ENCODE results near the gene TPST1. TPM values are rescaled to one million over a fixed set of nuclear protein-coding genes. Genes with fewer than 3 reads are reported as not detected.
"Not testable (repeated sequence)": the region's sequence is repeated elsewhere in the genome, so short reads cannot be mapped to it uniquely, and the experiment has no call there.

Gene TPST1
- total RNA-seq, 1 donor from 2014 or later: 6.5 TPM

DNA sequence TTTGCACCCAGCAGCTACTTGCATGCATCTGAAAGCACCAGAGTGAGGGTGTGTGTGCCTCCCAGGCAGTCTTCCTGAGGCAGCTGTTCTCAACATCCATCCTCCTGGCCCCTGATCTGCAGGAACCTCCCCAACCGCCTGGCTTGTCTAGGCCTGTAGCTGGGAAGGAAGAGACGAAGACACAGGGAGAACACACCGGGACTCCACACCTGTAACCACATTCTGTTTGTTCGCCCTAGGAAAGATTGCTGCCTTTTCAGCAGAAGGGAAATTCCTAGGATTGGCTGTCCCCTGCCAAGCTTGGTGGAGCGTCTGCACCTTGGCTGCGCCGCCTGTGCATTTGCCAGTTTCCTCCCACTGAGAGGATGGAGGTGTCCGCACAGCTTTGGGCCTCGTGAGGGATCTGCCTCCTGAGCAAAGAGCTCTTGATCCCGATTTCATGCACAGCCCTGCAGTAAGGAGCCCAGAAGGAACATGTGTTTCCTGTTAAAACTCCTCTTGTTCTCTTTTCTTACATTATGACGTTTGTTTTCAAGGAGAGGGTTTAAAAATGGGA is 154.6 kb downstream of the TPST1 start:
- H3K27ac Mint-ChIP-seq: no peak overlapping the region
- H3K36me3 Mint-ChIP-seq (ENCODE audit: low read depth): peaks cover 9% of the 10 kb centered on the region
- no peaks in the 10 kb centered on the region for H3K27me3 Mint-ChIP-seq
- TF ChIP-seq, protein P1, sequence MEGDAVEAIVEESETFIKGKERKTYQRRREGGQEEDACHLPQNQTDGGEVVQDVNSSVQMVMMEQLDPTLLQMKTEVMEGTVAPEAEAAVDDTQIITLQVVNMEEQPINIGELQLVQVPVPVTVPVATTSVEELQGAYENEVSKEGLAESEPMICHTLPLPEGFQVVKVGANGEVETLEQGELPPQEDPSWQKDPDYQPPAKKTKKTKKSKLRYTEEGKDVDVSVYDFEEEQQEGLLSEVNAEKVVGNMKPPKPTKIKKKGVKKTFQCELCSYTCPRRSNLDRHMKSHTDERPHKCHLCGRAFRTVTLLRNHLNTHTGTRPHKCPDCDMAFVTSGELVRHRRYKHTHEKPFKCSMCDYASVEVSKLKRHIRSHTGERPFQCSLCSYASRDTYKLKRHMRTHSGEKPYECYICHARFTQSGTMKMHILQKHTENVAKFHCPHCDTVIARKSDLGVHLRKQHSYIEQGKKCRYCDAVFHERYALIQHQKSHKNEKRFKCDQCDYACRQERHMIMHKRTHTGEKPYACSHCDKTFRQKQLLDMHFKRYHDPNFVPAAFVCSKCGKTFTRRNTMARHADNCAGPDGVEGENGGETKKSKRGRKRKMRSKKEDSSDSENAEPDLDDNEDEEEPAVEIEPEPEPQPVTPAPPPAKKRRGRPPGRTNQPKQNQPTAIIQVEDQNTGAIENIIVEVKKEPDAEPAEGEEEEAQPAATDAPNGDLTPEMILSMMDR (IDR thresholded peaks at IDR 0.05): no peak
- no peak for DNase-seq
- no peaks in the 10 kb centered on the region for H3K4me1 Mint-ChIP-seq
- intact Hi-C loops (cut with micrococcal nuclease): no loop called here
- no peak for ATAC-seq (ENCODE audit: low read depth)
- no peaks in the 10 kb centered on the region for H3K9me3 Mint-ChIP-seq
- POLR2A ChIA-PET: no interaction called here
- CTCF ChIA-PET: no interaction called here
- H3K4me3 Mint-ChIP-seq: no peak overlapping the region

DNA sequence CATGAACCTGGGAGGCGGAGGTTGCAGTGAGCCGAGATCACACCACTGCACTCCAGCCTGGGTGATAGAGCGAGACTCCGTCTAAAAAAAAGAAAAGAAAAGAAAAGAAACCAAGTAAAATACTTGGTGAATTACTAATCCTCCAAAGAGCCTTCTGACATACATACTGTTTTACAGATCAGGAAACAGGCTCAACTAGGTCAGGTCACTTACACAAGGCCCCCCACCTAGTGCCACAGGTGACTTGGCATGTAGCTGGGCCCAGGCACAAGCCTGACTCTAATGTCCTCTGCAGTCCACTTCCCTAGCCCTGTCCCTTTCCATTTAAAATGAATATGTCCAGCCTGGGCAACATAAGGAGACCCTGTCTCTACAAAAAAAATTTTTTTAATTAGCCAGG is 157.0 kb downstream of the TPST1 start:
- TF ChIP-seq, protein P1 (IDR thresholded peaks at IDR 0.05): no peak
- H3K36me3 Mint-ChIP-seq (ENCODE audit: low read depth): peaks cover 5% of the 10 kb centered on the region
- intact Hi-C loops (cut with micrococcal nuclease): no loop called here
- ChIA-PET CTCF (no interaction called here), POLR2A (no interaction called here)
- H3K27ac Mint-ChIP-seq: no peak overlapping the region
- no peaks in the 10 kb centered on the region for H3K27me3 Mint-ChIP-seq
- no peaks in the 10 kb centered on the region for H3K9me3 Mint-ChIP-seq
- no peak for DNase-seq
- no peak overlapping the region for H3K4me3 Mint-ChIP-seq
- no peak for ATAC-seq (ENCODE audit: low read depth)
- no peaks in the 10 kb centered on the region for H3K4me1 Mint-ChIP-seq

DNA sequence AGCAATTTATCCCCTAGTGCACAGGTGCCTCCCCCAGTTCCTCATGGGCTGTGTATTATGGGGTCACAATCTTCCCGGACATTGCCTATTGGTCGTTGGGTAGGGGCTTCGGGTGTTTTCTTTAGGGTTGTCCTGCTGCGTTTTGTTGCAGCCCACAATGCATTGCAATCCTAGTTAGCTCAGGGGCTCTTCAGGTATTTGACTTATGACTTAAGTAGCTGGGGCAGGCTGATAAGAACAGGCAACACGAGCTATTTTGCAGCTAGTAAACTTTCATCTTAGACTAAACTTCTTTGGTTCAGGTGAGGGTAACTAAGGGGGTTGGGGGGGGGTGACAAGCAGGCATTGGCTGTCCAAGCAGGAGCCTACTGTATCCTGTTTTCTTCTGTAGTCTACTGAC is 158.5 kb downstream of the TPST1 start:
- TF ChIP-seq, protein P1 (IDR thresholded peaks at IDR 0.05): no peak
- ChIA-PET POLR2A (no interaction called here), CTCF (no interaction called here)
- Mint-ChIP-seq H3K27me3 (no peaks in the 10 kb centered on the region), H3K36me3 (ENCODE audit: low read depth) (peaks cover 3% of the 10 kb centered on the region), H3K4me3 (no peak overlapping the region), H3K9me3 (no peaks in the 10 kb centered on the region), H3K27ac (no peak overlapping the region), H3K4me1 (no peaks in the 10 kb centered on the region)
- intact Hi-C loops (cut with micrococcal nuclease): no loop called here
- no peak for DNase-seq
- no peak for ATAC-seq (ENCODE audit: low read depth)

DNA sequence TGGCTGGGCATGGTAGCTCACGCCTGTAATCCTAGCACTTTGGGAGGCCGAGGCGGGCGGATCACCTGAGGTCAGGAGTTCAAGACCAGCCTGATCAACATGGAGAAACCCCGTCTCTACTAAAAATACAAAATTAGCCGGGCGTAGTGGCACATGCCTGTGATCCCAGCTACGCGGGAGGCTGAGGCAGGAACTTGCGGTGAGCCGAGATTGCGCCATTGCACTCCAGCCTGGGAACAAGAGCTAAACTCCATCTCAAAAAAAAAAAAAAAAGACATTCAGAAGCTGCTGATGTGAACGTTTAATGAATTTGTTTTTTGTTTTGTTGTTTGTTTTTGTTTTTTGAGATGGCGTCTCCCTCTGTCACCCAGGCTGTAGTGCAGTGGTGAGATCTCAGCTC is 159.9 kb downstream of the TPST1 start:
- H3K4me3 Mint-ChIP-seq; H3K27me3 Mint-ChIP-seq; H3K36me3 Mint-ChIP-seq (ENCODE audit: low read depth); H3K4me1 Mint-ChIP-seq; intact Hi-C loops (cut with micrococcal nuclease); H3K9me3 Mint-ChIP-seq; DNase-seq; H3K27ac Mint-ChIP-seq; ATAC-seq (ENCODE audit: low read depth); POLR2A ChIA-PET; CTCF ChIA-PET: not testable (repeated sequence)

DNA sequence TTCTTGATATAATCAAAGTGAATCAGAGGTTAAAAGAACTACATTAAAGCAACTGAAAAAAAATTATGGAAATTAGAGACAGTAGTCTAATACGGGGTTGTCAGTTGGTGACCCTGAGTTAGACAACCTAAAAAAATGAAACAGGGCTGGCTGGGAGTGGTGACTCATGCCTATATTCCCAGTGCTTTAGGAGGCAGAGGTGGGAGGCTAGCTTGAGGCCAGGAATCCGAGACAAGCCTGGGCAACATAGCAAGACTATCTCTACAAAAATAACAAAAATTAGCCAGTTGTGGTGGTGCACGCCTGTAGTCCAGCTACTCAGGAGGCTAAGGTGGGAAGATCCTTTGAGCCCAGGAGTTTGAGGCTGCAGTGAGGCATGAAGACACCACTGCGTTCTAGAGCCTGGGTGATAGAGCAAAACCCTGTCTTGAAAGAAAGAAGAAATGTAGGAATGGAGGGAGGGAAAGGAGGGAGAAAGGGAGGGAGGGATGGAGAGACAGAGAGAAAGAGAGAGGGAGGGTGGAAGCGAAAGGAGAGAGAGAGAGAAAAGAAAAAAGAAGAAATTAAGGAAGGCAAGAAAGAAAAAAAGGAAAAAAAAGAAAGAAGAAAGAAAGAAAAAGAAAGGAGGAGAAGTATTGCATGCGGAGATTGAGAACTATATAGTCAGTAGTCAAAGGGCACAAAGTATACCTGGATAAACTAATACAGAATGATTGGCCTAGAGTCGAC is 166.1 kb downstream of the TPST1 start:
- Mint-ChIP-seq H3K4me3 (no peak overlapping the region), H3K27me3 (no peaks in the 10 kb centered on the region), H3K36me3 (ENCODE audit: low read depth) (peaks cover 7% of the 10 kb centered on the region), H3K9me3 (no peaks in the 10 kb centered on the region), H3K27ac (no peak overlapping the region), H3K4me1 (no peaks in the 10 kb centered on the region)
- intact Hi-C loops (cut with micrococcal nuclease): no loop called here
- TF ChIP-seq, protein P1 (IDR thresholded peaks at IDR 0.05): no peak
- POLR2A ChIA-PET: no interaction called here
- ATAC-seq (ENCODE audit: low read depth) (no peak), DNase-seq (no peak)
- CTCF ChIA-PET: no interaction called here

GRCh38 chr7:66374141-66374840 is 169.2 kb downstream of the TPST1 start:
- H3K4me3 Mint-ChIP-seq; H3K27ac Mint-ChIP-seq; H3K9me3 Mint-ChIP-seq; DNase-seq; H3K27me3 Mint-ChIP-seq; ATAC-seq (ENCODE audit: low read depth); POLR2A ChIA-PET; CTCF ChIA-PET; intact Hi-C loops (cut with micrococcal nuclease); H3K4me1 Mint-ChIP-seq: not testable (repeated sequence)
- H3K36me3 Mint-ChIP-seq (ENCODE audit: low read depth): peaks cover 24% of the 10 kb centered on the region

Data from activated B cell treated with CpG ODN at 0.5 μM for 24 hours (primary cell).